BE2C (cell line): ENCODE data around the gene FSTL4.

ENCODE experiments used
- DNase-seq: peaks from one replicate; pipeline ENCODE4 v3.0.0-alpha.2; 2020
- H3K27me3 ChIP-seq: fragments of 250-450 bp; sonication (Bioruptor Pico); 2 replicates; pipeline ENCODE4 v1.5.1; 2020; ENCODE audit warnings: mild to moderate bottlenecking
- H3K36me3 ChIP-seq: fragments of 250-450 bp; sonication (Bioruptor Pico); 2 replicates; pipeline ENCODE4 v1.5.1; 2020; ENCODE audit warnings: mild to moderate bottlenecking
- H3K4me1 ChIP-seq: fragments of 250-450 bp; sonication (Bioruptor Pico); 2 replicates; pipeline ENCODE4 v1.5.1; 2020
- H3K4me3 ChIP-seq: 2 replicates; pipeline ENCODE4 v1.5.1; 2011; ENCODE audit warnings: low read depth, low read length
- H3K9me3 ChIP-seq: fragments of 250-450 bp; sonication (Bioruptor Pico); 2 replicates; pipeline ENCODE4 v1.5.1; 2020
- TF ChIP-seq, protein P1 (sequence below): IDR thresholded peaks from 2 replicates; pipeline ENCODE4 v1.5.1; 2012; ENCODE audit warnings: mild to moderate bottlenecking, low read depth, low read length

The FSTL4 gene

DNA sequence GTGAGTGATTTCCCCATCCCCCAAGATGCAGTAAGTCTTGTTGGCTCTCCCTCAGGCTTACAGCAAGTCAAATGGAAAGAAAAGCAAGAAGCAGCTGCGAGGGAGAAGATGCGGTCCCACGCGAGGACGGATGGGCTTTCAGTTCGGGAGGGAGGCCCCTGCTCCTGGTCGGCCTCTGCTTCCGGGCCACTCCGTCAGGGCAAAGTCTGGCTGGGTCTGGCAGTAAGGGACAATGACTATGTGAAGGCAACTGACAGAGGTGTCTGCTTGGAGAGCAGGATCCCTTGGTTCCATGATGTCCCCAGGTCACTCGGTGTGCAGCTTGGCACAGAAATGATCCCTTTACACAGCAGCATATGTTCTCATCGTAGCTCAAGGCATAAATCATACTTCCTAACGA is 413.8 kb downstream of the FSTL4 start:
- DNase-seq: no peak
- H3K4me3 ChIP-seq: no peak overlapping the region
- H3K27me3 ChIP-seq: no peaks in the 10 kb centered on the region
- TF ChIP-seq, protein P1, sequence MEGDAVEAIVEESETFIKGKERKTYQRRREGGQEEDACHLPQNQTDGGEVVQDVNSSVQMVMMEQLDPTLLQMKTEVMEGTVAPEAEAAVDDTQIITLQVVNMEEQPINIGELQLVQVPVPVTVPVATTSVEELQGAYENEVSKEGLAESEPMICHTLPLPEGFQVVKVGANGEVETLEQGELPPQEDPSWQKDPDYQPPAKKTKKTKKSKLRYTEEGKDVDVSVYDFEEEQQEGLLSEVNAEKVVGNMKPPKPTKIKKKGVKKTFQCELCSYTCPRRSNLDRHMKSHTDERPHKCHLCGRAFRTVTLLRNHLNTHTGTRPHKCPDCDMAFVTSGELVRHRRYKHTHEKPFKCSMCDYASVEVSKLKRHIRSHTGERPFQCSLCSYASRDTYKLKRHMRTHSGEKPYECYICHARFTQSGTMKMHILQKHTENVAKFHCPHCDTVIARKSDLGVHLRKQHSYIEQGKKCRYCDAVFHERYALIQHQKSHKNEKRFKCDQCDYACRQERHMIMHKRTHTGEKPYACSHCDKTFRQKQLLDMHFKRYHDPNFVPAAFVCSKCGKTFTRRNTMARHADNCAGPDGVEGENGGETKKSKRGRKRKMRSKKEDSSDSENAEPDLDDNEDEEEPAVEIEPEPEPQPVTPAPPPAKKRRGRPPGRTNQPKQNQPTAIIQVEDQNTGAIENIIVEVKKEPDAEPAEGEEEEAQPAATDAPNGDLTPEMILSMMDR: no peak
- no peaks in the 10 kb centered on the region for H3K36me3 ChIP-seq
- peaks cover 15% of the 10 kb centered on the region for H3K4me1 ChIP-seq
- no peaks in the 10 kb centered on the region for H3K9me3 ChIP-seq

- Histone ChIP-seq H3K4me3 (no peak overlapping the region), H3K9me3 (no peaks in the 10 kb centered on the region), H3K4me1 (peaks cover 7% of the 10 kb centered on the region), H3K36me3 (no peaks in the 10 kb centered on the region), H3K27me3 (no peaks in the 10 kb centered on the region)
- TF ChIP-seq, protein P1: no peak
- DNase-seq: no peak
These were observed 415.8 kb downstream of the FSTL4 start for GRCh38 chr5:133196441-133197085.

GRCh38 chr5:133195250-133195649 is 417.1 kb downstream of the FSTL4 start:
- no peak for DNase-seq
- Histone ChIP-seq H3K9me3 (no peaks in the 10 kb centered on the region), H3K36me3 (no peaks in the 10 kb centered on the region), H3K4me1 (peaks cover 4% of the 10 kb centered on the region), H3K27me3 (no peaks in the 10 kb centered on the region), H3K4me3 (no peak overlapping the region)
- TF ChIP-seq, protein P1: no peak

DNA sequence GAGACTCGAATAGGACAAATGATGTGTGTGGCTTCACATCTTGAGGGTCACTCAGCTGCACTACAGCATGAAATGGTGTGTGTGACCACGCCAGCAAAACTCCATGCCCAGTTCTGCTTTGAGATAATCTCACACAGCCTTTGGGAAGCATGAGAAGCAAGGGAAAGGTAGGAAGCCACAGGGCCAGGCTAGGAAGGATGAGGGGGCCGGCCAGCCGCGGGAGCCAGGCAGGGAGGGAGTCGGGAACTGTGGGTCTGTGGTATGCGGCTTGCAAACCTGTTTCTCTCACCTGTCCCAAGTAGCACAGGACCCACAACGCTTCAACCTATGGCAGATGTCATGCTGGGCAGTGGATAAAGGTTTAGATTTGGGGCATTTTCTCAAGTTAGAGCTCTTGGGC is 418.5 kb downstream of the FSTL4 start:
- Histone ChIP-seq H3K4me1 (no peaks in the 10 kb centered on the region), H3K27me3 (no peaks in the 10 kb centered on the region), H3K4me3 (no peak overlapping the region), H3K9me3 (no peaks in the 10 kb centered on the region), H3K36me3 (no peaks in the 10 kb centered on the region)
- TF ChIP-seq, protein P1: no peak
- no peak for DNase-seq

- Histone ChIP-seq H3K4me3 (no peak overlapping the region), H3K4me1 (no peaks in the 10 kb centered on the region), H3K27me3 (no peaks in the 10 kb centered on the region), H3K36me3 (no peaks in the 10 kb centered on the region), H3K9me3 (no peaks in the 10 kb centered on the region)
- no peak for DNase-seq
- TF ChIP-seq, protein P1: no peak
These were observed 419.6 kb downstream of the FSTL4 start for GRCh38 chr5:133192716-133193115.

- TF ChIP-seq, protein P1: no peak
- no peaks in the 10 kb centered on the region for H3K27me3 ChIP-seq
- H3K4me1 ChIP-seq: no peaks in the 10 kb centered on the region
- no peak overlapping the region for H3K4me3 ChIP-seq
- no peaks in the 10 kb centered on the region for H3K36me3 ChIP-seq
- no peak for DNase-seq
- H3K9me3 ChIP-seq: no peaks in the 10 kb centered on the region
These were observed 422.5 kb downstream of the FSTL4 start for GRCh38 chr5:133189881-133190280.
